Activated CD4-positive, alpha-beta T cell treated with anti-CD3 and anti-CD28 coated beads, Interleukin-2, Interleukin-6, amounts not matched to agents 100 ng/mL and 50 ng/mL, durations not matched to agents 16 hours and 8 hours (primary cell): ENCODE results near the gene NBAS.
"Not testable (repeated sequence)": the region's sequence is repeated elsewhere in the genome, so short reads cannot be mapped to it uniquely, and the experiment has no call there.

ENCODE experiments used
- DNase-seq: peaks from one replicate; pipeline ENCODE4 v3.0.0-alpha.2; 2020

NBAS gene

GRCh38 chr2:15450808-15451207 lies 110.3 kb downstream of the NBAS start:
- DNase-seq = no peak

GRCh38 chr2:15449556-15450236 lies 111.4 kb downstream of the NBAS start:
- DNase-seq = no peak

GRCh38 chr2:15448250-15448839 lies 112.8 kb downstream of the NBAS start:
- DNase-seq = no peak

GRCh38 chr2:15447381-15447780 lies 113.8 kb downstream of the NBAS start:
- no peak for DNase-seq

GRCh38 chr2:15446961-15447360 lies 114.2 kb downstream of the NBAS start:
- no peak for DNase-seq

- DNase-seq = no peak
Observed at GRCh38 chr2:15445891-15446562, 115.1 kb downstream of the NBAS start.

- not testable (repeated sequence) for DNase-seq
Observed at GRCh38 chr2:15439768-15440524, 121.2 kb downstream of the NBAS start.

- not testable (repeated sequence) for DNase-seq
Observed at GRCh38 chr2:15439366-15439765, 121.8 kb downstream of the NBAS start.

GRCh38 chr2:15436195-15436594 lies 124.9 kb downstream of the NBAS start:
- peak; percentile 27 for DNase-seq

GRCh38 chr2:15435474-15435873 lies 125.7 kb downstream of the NBAS start:
- no peak for DNase-seq

GRCh38 chr2:15432642-15433256 lies 128.4 kb downstream of the NBAS start:
- no peak for DNase-seq

GRCh38 chr2:15429032-15429431 lies 132.1 kb downstream of the NBAS start:
- no peak for DNase-seq

- no peak for DNase-seq
Observed at GRCh38 chr2:15427987-15428386, 133.1 kb downstream of the NBAS start.

GRCh38 chr2:15426606-15427005 lies 134.5 kb downstream of the NBAS start:
- no peak for DNase-seq

- DNase-seq = no peak
Observed at GRCh38 chr2:15425712-15426111, 135.4 kb downstream of the NBAS start.

- DNase-seq = no peak
Observed at GRCh38 chr2:15421753-15422152, 139.4 kb downstream of the NBAS start.

- DNase-seq = no peak
Observed at GRCh38 chr2:15415748-15416147, 145.4 kb downstream of the NBAS start.

- no peak for DNase-seq
Observed at GRCh38 chr2:15412779-15413178, 148.4 kb downstream of the NBAS start.

GRCh38 chr2:15412309-15412708 lies 148.8 kb downstream of the NBAS start:
- DNase-seq = no peak

- no peak for DNase-seq
Observed at GRCh38 chr2:15410884-15411283, 150.2 kb downstream of the NBAS start.

- DNase-seq = no peak
Observed at GRCh38 chr2:15408759-15409158, 152.4 kb downstream of the NBAS start.

- no peak for DNase-seq
Observed at GRCh38 chr2:15407666-15408065, 153.5 kb downstream of the NBAS start.

- not testable (repeated sequence) for DNase-seq
Observed at GRCh38 chr2:15404511-15404910, 156.6 kb downstream of the NBAS start.
